ENCODE data around the gene SHMT2. TPM values are rescaled to one million over a fixed set of nuclear protein-coding genes. Genes with fewer than 3 reads are reported as not detected.

SHMT2 gene
- total and polyA plus RNA-seq, 9 of the 15 experiments (the other 6 are each of a cell fraction or from before 2014, with no cell fraction given): 46.1 to 319 (median 115) TPM

DNA sequence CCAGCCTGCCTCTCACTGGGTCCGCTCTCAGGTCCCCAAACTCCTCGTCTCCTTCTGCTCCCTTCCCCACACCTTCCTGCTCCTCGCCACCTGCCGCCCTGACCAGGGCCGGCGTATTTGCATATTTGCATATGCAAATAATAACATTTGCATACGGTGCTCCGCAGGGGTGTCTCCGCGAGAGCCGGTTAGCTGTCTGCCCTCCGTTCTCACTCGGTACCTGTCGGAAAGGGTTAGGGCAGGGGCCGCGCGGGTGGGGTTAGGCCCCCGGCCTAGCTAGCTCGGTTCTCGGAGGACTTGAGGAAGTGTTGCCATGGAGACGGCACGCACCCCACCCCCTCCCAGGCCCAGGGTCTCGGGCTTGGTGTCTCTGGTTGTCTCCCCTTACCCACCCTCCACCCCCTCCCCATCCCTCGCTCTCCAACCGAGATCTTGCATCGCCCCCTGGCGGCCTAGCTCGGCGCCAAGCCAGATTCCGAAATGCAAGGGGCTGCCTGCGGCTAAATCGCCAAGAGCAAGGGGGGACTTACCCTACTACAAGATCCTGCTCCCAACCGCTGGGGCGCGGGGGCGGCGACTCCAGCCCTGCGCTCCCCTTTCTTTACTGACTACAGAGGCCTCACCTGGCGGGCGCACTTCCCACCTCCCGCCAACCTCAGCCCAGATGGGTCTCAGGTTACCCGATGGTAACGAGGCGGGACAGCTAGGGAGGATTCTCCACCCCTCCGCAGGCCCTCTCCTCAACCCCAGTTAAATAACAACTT, 13.4 kb downstream of the SHMT2 start (continued):
- TF ChIP-seq, protein P1, sequence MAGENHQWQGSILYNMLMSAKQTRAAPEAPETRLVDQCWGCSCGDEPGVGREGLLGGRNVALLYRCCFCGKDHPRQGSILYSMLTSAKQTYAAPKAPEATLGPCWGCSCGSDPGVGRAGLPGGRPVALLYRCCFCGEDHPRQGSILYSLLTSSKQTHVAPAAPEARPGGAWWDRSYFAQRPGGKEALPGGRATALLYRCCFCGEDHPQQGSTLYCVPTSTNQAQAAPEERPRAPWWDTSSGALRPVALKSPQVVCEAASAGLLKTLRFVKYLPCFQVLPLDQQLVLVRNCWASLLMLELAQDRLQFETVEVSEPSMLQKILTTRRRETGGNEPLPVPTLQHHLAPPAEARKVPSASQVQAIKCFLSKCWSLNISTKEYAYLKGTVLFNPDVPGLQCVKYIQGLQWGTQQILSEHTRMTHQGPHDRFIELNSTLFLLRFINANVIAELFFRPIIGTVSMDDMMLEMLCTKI (IDR thresholded peaks at IDR 0.05; ENCODE audit: partially characterized antibody): no peak
- peak; percentile 37; the same call in 1 of the 2 replicates for TF ChIP-seq POLR2AphosphoS2 (IDR thresholded peaks at IDR 0.05; ENCODE audit: low read length)
- TF ChIP-seq, protein P2, sequence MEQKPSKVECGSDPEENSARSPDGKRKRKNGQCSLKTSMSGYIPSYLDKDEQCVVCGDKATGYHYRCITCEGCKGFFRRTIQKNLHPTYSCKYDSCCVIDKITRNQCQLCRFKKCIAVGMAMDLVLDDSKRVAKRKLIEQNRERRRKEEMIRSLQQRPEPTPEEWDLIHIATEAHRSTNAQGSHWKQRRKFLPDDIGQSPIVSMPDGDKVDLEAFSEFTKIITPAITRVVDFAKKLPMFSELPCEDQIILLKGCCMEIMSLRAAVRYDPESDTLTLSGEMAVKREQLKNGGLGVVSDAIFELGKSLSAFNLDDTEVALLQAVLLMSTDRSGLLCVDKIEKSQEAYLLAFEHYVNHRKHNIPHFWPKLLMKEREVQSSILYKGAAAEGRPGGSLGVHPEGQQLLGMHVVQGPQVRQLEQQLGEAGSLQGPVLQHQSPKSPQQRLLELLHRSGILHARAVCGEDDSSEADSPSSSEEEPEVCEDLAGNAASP (IDR thresholded peaks at IDR 0.05): no peak
- TF ChIP-seq ZEB2 (IDR thresholded peaks at IDR 0.05): peak; percentile 61
- TF ChIP-seq ARID1B (IDR thresholded peaks at IDR 0.05): no peak
- TF ChIP-seq PURB (CRISPR knock-in tag; IDR thresholded peaks at IDR 0.05; ENCODE audit: low read depth): no peak
- peak; percentile 66; the same call in 1 of the 2 replicates for TF ChIP-seq FOXP1 (CRISPR knock-in tag; IDR thresholded peaks at IDR 0.05)
- no peak for TF ChIP-seq TEAD4 (IDR thresholded peaks at IDR 0.05; ENCODE audit: low read length)
- TF ChIP-seq TEAD4 (CRISPR knock-in tag; IDR thresholded peaks at IDR 0.05; ENCODE audit: borderline replicate concordance): no peak
- 0 out of 2 replicates have a peak, but pooled peaks have one; percentile 24 for TF ChIP-seq ELF1 (tag; IDR thresholded peaks at IDR 0.05)
- no peak for TF ChIP-seq XRCC3 (IDR thresholded peaks at IDR 0.05)
- peak; percentile 18 to 34; a peak in 1 of 4 replicates for TF ChIP-seq NRF1 (conservative IDR thresholded peaks at IDR 0.05 in 1 of 2, IDR thresholded peaks at IDR 0.05 in 1 of 2)
- TF ChIP-seq, protein P3, sequence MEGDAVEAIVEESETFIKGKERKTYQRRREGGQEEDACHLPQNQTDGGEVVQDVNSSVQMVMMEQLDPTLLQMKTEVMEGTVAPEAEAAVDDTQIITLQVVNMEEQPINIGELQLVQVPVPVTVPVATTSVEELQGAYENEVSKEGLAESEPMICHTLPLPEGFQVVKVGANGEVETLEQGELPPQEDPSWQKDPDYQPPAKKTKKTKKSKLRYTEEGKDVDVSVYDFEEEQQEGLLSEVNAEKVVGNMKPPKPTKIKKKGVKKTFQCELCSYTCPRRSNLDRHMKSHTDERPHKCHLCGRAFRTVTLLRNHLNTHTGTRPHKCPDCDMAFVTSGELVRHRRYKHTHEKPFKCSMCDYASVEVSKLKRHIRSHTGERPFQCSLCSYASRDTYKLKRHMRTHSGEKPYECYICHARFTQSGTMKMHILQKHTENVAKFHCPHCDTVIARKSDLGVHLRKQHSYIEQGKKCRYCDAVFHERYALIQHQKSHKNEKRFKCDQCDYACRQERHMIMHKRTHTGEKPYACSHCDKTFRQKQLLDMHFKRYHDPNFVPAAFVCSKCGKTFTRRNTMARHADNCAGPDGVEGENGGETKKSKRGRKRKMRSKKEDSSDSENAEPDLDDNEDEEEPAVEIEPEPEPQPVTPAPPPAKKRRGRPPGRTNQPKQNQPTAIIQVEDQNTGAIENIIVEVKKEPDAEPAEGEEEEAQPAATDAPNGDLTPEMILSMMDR (IDR thresholded peaks at IDR 0.05 in 2 of 3, conservative IDR thresholded peaks at IDR 0.05 in 1 of 3; ENCODE audit: insufficient read depth in 2 of 3, low read depth in 1 of 3, low read length in 3 of 3): peak; percentile 62 to 83 (median 63)
- peak; percentile 75 for TF ChIP-seq CHD2 (IDR thresholded peaks at IDR 0.05; ENCODE audit: low read depth, low read length)
- TF ChIP-seq JUND (IDR thresholded peaks at IDR 0.05; ENCODE audit: borderline replicate concordance, low read depth, low read length): peak; percentile 3; the same call in 1 of the 2 replicates
- TF ChIP-seq JUND (tag; IDR thresholded peaks at IDR 0.05; ENCODE audit: borderline replicate concordance, low read depth, low read length): no peak
- TF ChIP-seq GATAD2A (IDR thresholded peaks at IDR 0.05): peak; percentile 50
- no peak for TF ChIP-seq ZKSCAN1 (IDR thresholded peaks at IDR 0.05; ENCODE audit: low read depth, low read length)
- TF ChIP-seq, protein P4, sequence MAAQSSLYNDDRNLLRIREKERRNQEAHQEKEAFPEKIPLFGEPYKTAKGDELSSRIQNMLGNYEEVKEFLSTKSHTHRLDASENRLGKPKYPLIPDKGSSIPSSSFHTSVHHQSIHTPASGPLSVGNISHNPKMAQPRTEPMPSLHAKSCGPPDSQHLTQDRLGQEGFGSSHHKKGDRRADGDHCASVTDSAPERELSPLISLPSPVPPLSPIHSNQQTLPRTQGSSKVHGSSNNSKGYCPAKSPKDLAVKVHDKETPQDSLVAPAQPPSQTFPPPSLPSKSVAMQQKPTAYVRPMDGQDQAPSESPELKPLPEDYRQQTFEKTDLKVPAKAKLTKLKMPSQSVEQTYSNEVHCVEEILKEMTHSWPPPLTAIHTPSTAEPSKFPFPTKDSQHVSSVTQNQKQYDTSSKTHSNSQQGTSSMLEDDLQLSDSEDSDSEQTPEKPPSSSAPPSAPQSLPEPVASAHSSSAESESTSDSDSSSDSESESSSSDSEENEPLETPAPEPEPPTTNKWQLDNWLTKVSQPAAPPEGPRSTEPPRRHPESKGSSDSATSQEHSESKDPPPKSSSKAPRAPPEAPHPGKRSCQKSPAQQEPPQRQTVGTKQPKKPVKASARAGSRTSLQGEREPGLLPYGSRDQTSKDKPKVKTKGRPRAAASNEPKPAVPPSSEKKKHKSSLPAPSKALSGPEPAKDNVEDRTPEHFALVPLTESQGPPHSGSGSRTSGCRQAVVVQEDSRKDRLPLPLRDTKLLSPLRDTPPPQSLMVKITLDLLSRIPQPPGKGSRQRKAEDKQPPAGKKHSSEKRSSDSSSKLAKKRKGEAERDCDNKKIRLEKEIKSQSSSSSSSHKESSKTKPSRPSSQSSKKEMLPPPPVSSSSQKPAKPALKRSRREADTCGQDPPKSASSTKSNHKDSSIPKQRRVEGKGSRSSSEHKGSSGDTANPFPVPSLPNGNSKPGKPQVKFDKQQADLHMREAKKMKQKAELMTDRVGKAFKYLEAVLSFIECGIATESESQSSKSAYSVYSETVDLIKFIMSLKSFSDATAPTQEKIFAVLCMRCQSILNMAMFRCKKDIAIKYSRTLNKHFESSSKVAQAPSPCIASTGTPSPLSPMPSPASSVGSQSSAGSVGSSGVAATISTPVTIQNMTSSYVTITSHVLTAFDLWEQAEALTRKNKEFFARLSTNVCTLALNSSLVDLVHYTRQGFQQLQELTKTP (IDR thresholded peaks at IDR 0.05; ENCODE audit: low read depth in 1 of 2, partially characterized antibody in 2 of 2): peak in 1 of 2 experiments; percentile 16

All from K562 (cell line).